ENCODE measurements around the gene STN1. TPM values are rescaled to one million over a fixed set of nuclear protein-coding genes. Genes with fewer than 3 reads are reported as not detected.

STN1 gene
- total and polyA plus RNA-seq, 12 donors = 16.5 to 38.7 (median 31.4) TPM

DNA sequence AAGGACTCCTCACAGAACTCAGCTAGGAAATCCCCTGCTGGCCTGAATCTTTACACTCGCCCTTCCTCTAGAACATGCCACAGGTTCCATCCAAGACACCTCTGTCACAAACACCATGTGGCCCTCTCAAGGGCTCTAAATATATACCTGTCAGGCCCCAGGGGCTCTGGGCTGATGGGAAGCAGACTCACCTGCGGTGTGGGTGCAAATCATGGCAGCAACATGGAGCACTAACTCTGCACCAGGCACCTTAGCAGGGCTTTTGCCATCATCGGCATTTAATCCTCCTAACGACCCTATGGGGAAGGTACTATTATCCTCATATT is 80.0 kb downstream of the STN1 start:
- Histone ChIP-seq H3K4me1 (peaks cover 27 to 97% (median 87%) of the 10 kb centered on the region in 9 donors), H3K27me3 (no peaks in the 10 kb centered on the region), H3K36me3 (no peaks in the 10 kb centered on the region), H3K9me3 (peaks cover 0 to 1% (median 0%) of the 10 kb centered on the region in 11 donors), H3K27ac (peak overlapping the region in 5 of 10 donors; percentile 58 to 85 (median 78)), H3K4me3 (no peak overlapping the region)
- ATAC-seq (peak in 3 of 8 donors; percentile 16 to 43 (median 29)), DNase-seq (no peak)
- TF ChIP-seq, protein P1, sequence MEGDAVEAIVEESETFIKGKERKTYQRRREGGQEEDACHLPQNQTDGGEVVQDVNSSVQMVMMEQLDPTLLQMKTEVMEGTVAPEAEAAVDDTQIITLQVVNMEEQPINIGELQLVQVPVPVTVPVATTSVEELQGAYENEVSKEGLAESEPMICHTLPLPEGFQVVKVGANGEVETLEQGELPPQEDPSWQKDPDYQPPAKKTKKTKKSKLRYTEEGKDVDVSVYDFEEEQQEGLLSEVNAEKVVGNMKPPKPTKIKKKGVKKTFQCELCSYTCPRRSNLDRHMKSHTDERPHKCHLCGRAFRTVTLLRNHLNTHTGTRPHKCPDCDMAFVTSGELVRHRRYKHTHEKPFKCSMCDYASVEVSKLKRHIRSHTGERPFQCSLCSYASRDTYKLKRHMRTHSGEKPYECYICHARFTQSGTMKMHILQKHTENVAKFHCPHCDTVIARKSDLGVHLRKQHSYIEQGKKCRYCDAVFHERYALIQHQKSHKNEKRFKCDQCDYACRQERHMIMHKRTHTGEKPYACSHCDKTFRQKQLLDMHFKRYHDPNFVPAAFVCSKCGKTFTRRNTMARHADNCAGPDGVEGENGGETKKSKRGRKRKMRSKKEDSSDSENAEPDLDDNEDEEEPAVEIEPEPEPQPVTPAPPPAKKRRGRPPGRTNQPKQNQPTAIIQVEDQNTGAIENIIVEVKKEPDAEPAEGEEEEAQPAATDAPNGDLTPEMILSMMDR (IDR thresholded peaks at IDR 0.05) = no peak
- 46 to 64% methylated on average over 4 of the region's 4 CpGs for WGBS, 2 donors
- intact Hi-C loops (cut with DNase I) = no loop called here

DNA sequence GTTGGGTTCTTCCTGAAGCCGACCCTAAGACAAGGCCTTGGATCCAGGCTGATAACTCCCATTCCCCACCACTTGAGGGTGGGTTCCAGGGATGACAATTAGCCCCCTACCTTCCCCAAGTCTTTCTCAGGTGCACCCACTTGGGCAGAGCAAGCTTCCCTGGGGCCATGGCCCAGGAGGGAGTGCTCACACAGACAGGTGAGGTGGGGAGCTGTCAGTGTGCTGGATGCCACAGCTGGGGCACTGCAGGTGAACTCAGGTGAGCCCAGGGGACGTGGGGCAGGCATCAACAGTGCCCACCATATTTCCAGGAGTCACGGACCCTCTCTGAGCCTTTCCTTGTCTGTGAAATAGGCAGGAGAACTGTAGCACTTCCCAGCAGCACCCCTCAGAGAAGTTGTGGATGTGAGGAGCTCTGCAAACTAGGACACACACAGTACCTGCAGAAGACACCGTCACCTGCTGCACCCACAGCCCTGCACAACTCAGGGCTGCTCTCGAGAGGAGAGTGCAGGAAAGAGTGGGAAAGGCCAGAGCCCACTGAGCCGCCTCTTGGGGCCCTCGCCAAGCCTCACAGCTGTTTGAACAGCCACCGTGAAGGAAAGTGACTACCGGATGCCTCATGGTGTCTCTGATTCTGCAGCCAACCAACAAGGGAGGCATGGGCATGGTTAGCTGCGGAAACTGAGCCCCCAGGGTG is 80.5 kb downstream of the STN1 start:
- WGBS, 2 donors = 64 to 78% methylated on average over 10 of the region's 10 CpGs
- Histone ChIP-seq H3K4me3 (no peak overlapping the region), H3K27ac (peak overlapping the region in 4 of 10 donors; percentile 14 to 85 (median 64)), H3K27me3 (no peaks in the 10 kb centered on the region), H3K36me3 (no peaks in the 10 kb centered on the region), H3K4me1 (peaks cover 27 to 94% (median 83%) of the 10 kb centered on the region in 9 donors), H3K9me3 (peaks cover 0 to 7% (median 0%) of the 10 kb centered on the region in 11 donors)
- TF ChIP-seq, protein P1 (IDR thresholded peaks at IDR 0.05) = no peak
- no peak for ATAC-seq
- no peak for DNase-seq
- intact Hi-C loops (cut with DNase I) = no loop called here

DNA sequence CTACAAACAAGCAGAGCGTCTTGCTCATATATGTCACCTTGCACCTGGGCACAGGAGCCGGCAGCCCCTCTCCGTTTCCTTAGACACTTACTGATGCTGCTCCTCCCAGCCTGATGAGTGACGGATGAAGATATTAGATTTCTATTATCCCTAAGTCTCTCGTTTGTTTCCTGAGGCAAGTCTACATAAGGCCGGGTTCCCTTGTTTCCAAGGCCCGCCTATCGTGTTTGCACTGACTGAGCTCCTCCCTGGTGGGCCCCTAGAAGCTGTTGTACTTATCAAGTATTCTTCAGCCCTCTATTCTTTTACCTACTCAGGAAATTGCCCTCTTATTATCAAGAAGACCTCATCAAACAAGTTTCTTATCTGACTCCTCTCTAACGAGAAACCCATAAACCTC is 81.1 kb downstream of the STN1 start:
- Histone ChIP-seq H3K9me3 (peaks cover 0 to 9% (median 0%) of the 10 kb centered on the region in 11 donors), H3K27me3 (no peaks in the 10 kb centered on the region), H3K27ac (peak overlapping the region in 2 of 10 donors; percentile 14 to 43), H3K4me3 (no peak overlapping the region), H3K4me1 (peaks cover 27 to 88% (median 80%) of the 10 kb centered on the region in 9 donors), H3K36me3 (no peaks in the 10 kb centered on the region)
- WGBS, 2 donors = 66 to 77% methylated on average over 9 of the region's 9 CpGs
- DNase-seq = no peak
- intact Hi-C loops (cut with DNase I) = no loop called here
- TF ChIP-seq, protein P1 (IDR thresholded peaks at IDR 0.05) = no peak
- ATAC-seq = no peak

DNA sequence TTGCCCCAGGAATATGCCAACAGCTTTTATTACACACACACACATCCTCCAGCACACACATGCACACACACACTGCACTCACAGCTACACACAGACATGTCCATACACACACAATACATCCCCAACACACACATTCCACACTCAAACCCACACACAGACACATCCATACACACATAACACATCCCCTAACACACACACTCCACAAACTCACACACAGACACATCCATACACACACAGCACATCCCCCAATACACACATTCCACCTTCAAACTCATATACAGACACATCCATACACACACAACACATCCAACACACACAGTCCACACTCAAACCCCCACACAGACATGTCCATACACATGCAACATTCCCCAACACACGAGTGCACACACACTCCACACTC is 81.7 kb downstream of the STN1 start:
- DNase-seq (no peak), ATAC-seq (no peak)
- Histone ChIP-seq H3K9me3 (peaks cover 0 to 9% (median 0%) of the 10 kb centered on the region in 11 donors), H3K27ac (peak overlapping the region in 4 of 10 donors; percentile 63 to 80 (median 70)), H3K4me3 (no peak overlapping the region), H3K4me1 (peaks cover 27 to 84% (median 76%) of the 10 kb centered on the region in 9 donors), H3K27me3 (no peaks in the 10 kb centered on the region), H3K36me3 (no peaks in the 10 kb centered on the region)
- 69 to 74% methylated on average over 1 of the region's 1 CpG for WGBS, 2 donors
- TF ChIP-seq, protein P1 (IDR thresholded peaks at IDR 0.05) = no peak
- intact Hi-C loops (cut with DNase I) = no loop called here

Measured in heart right ventricle (tissue), 16 donors.